GM23338 (cell line): ENCODE data around the gene PSMD6. TPM values are rescaled to one million over a fixed set of nuclear protein-coding genes. Genes with fewer than 3 reads are reported as not detected.

Experiments used
- ATAC-seq: fragments of 200-7000 bp; cut with Tn5 transposase; 3 replicates; pipeline ENCODE4 v1.9.1; 2020
- DNase-seq: peaks from one replicate; pipeline ENCODE4 v3.0.0-alpha.2; 2015; ENCODE audit warnings: low spot score
- H2AFZ ChIP-seq: fragments of 200-600 bp; sonication (generic); 2 replicates; pipeline ENCODE4 v1.8.0; 2016; ENCODE audit warnings: antibody characterized with exemption, mild to moderate bottlenecking, moderate library complexity
- H3F3A ChIP-seq: fragments of 200-600 bp; sonication (generic); replicated peaks from 2 replicates; pipeline ENCODE4 v1.8.0; 2017; ENCODE audit warnings: antibody characterized with exemption, mixed run types, low read depth
- H3K27ac ChIP-seq: fragments of 200-600 bp; sonication (generic); 2 replicates; pipeline ENCODE4 v1.6.1; 2016; ENCODE audit warnings: low read depth
- H3K27me3 ChIP-seq: fragments of 200-600 bp; sonication (generic); 2 replicates; pipeline ENCODE4 v1.8.0; 2016; ENCODE audit warnings: mild to moderate bottlenecking, mixed run types, moderate library complexity; ENCODE audit not compliant: insufficient read depth
- H3K36me3 ChIP-seq: fragments of 200-600 bp; sonication (generic); 2 replicates; pipeline ENCODE4 v1.8.0; 2016; ENCODE audit warnings: mild to moderate bottlenecking; ENCODE audit not compliant: insufficient read depth
- H3K4me1 ChIP-seq: fragments of 200-600 bp; sonication (generic); 2 replicates; pipeline ENCODE4 v1.8.0; 2016; ENCODE audit warnings: mild to moderate bottlenecking, moderate library complexity; ENCODE audit not compliant: insufficient read depth
- H3K4me2 ChIP-seq: fragments of 200-600 bp; sonication (generic); 2 replicates; pipeline ENCODE4 v1.7.1; 2017; ENCODE audit warnings: mixed run types
- H3K4me3 ChIP-seq: fragments of 200-600 bp; sonication (generic); 2 replicates; pipeline ENCODE4 v1.6.1; 2016; ENCODE audit warnings: mixed run types
- H3K79me2 ChIP-seq: fragments of 200-600 bp; sonication (generic); replicated peaks from 2 replicates; pipeline ENCODE4 v1.8.0; 2017; ENCODE audit warnings: mild to moderate bottlenecking; ENCODE audit not compliant: insufficient read depth
- H3K9me2 ChIP-seq: fragments of 200-600 bp; sonication (generic); 2 replicates; pipeline ENCODE4 v1.8.0; 2017; ENCODE audit not compliant: insufficient read depth
- H4K20me1 ChIP-seq: fragments of 200-600 bp; sonication (generic); replicated peaks from 2 replicates; pipeline ENCODE4 v1.8.0; 2017; ENCODE audit warnings: mild to moderate bottlenecking; ENCODE audit not compliant: insufficient read depth
- H3K27ac Mint-ChIP-seq: 2 replicates; pipeline ENCODE4 v1.8.0; 2020; ENCODE audit warnings: inconsistent platforms, mild to moderate bottlenecking, moderate library complexity, mixed read lengths
- H3K27me3 Mint-ChIP-seq: 3 replicates; pipeline ENCODE4 v1.8.0; 2022; ENCODE audit warnings: low read depth, mild to moderate bottlenecking, moderate library complexity, mixed read lengths, inconsistent platforms; ENCODE audit not compliant: insufficient read depth, poor library complexity
- H3K36me3 Mint-ChIP-seq: 3 replicates; pipeline ENCODE4 v1.8.0; 2021; ENCODE audit warnings: low read depth, mild to moderate bottlenecking, inconsistent platforms, moderate library complexity, mixed read lengths
- H3K4me1 Mint-ChIP-seq: 3 replicates; pipeline ENCODE4 v1.8.0; 2020; ENCODE audit warnings: mild to moderate bottlenecking, inconsistent platforms, mixed read lengths
- H3K4me3 Mint-ChIP-seq: 3 replicates; pipeline ENCODE4 v1.8.0; 2021; ENCODE audit warnings: moderate library complexity, mild to moderate bottlenecking, inconsistent platforms, mixed read lengths
- H3K9me3 Mint-ChIP-seq: 3 replicates; pipeline ENCODE4 v1.8.0; 2020; ENCODE audit warnings: moderate library complexity, mild to moderate bottlenecking, inconsistent platforms, mixed read lengths
- CREB1 ChIP-seq: fragments of 250-450 bp; sonication (Bioruptor Pico); IDR thresholded peaks from 2 replicates; pipeline ENCODE4 v1.5.0; 2020; ENCODE audit warnings: low read depth, mild to moderate bottlenecking, moderate library complexity
- EZH2 ChIP-seq: fragments of 200-600 bp; sonication (generic); IDR thresholded peaks from one replicate; pipeline ENCODE4 v1.8.0; 2017; ENCODE audit warnings: antibody characterized with exemption, mild to moderate bottlenecking, low read depth; ENCODE audit not compliant: unreplicated experiment
- NANOG ChIP-seq: IDR thresholded peaks from 2 replicates; pipeline ENCODE4 v1.6.1; 2016; ENCODE audit warnings: antibody characterized with exemption, borderline replicate concordance
- STAT1 ChIP-seq: IDR thresholded peaks from one replicate; pipeline ENCODE4 v1.6.1; 2016; ENCODE audit warnings: antibody characterized with exemption; ENCODE audit not compliant: unreplicated experiment
- polyA plus RNA-seq: library from polyadenylated mRNA; unstranded; fragments of >200 nt; fragmentation: Nextera tagmentation; extraction: Ambion mirVana; gene quantifications from 2 replicates; pipeline ENCODE4 v1.2.1, GENCODE V29; 2016
- total RNA-seq: library from RNA; depleted of rRNA; stranded (reverse); fragments of >200 nt; shearing (Covaris generic); gene quantifications from 2 replicates; pipeline ENCODE4 v1.2.3, GENCODE V29; 2014
- TF ChIP-seq, protein P1 (sequence below): IDR thresholded peaks from one replicate; pipeline ENCODE4 v1.6.1; 2018; ENCODE audit warnings: antibody characterized with exemption; ENCODE audit not compliant: unreplicated experiment
- TF ChIP-seq, protein P2 (sequence below): fragments of 250-450 bp; sonication (Bioruptor Pico); IDR thresholded peaks from 2 replicates; pipeline ENCODE4 v1.5.0; 2020; ENCODE audit warnings: mild to moderate bottlenecking, moderate library complexity
- TF ChIP-seq, protein P3 (sequence below): IDR thresholded peaks from 2 replicates; pipeline ENCODE4 v1.6.1; 2016; ENCODE audit warnings: antibody characterized with exemption

Gene PSMD6
- total and polyA plus RNA-seq, 2 experiments from 2014 or later, result 98.1 to 205 TPM

DNA sequence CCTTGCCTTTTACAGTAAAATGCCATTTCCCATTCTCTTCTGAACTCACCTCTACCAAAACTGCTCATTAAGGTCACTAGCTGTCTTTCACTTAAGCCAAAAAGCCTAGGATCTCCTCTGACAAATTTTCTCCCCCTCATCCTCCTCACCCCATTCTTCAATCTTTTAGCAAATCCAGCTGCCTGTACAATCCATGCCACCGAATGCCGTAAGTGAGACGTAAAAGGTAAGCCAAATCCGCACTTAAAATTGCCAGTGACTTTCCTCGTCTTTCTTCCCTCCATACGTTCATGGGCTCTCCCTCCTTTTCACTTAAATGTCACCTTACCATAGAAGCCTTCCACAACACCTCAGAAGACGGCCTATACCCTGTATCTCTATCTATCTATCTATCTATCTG, 13.8 kb downstream of the PSMD6 start (continued):
- TF ChIP-seq, protein P1, sequence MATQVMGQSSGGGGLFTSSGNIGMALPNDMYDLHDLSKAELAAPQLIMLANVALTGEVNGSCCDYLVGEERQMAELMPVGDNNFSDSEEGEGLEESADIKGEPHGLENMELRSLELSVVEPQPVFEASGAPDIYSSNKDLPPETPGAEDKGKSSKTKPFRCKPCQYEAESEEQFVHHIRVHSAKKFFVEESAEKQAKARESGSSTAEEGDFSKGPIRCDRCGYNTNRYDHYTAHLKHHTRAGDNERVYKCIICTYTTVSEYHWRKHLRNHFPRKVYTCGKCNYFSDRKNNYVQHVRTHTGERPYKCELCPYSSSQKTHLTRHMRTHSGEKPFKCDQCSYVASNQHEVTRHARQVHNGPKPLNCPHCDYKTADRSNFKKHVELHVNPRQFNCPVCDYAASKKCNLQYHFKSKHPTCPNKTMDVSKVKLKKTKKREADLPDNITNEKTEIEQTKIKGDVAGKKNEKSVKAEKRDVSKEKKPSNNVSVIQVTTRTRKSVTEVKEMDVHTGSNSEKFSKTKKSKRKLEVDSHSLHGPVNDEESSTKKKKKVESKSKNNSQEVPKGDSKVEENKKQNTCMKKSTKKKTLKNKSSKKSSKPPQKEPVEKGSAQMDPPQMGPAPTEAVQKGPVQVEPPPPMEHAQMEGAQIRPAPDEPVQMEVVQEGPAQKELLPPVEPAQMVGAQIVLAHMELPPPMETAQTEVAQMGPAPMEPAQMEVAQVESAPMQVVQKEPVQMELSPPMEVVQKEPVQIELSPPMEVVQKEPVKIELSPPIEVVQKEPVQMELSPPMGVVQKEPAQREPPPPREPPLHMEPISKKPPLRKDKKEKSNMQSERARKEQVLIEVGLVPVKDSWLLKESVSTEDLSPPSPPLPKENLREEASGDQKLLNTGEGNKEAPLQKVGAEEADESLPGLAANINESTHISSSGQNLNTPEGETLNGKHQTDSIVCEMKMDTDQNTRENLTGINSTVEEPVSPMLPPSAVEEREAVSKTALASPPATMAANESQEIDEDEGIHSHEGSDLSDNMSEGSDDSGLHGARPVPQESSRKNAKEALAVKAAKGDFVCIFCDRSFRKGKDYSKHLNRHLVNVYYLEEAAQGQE, result no peak
- no peak for TF ChIP-seq EZH2
- TF ChIP-seq, protein P2, sequence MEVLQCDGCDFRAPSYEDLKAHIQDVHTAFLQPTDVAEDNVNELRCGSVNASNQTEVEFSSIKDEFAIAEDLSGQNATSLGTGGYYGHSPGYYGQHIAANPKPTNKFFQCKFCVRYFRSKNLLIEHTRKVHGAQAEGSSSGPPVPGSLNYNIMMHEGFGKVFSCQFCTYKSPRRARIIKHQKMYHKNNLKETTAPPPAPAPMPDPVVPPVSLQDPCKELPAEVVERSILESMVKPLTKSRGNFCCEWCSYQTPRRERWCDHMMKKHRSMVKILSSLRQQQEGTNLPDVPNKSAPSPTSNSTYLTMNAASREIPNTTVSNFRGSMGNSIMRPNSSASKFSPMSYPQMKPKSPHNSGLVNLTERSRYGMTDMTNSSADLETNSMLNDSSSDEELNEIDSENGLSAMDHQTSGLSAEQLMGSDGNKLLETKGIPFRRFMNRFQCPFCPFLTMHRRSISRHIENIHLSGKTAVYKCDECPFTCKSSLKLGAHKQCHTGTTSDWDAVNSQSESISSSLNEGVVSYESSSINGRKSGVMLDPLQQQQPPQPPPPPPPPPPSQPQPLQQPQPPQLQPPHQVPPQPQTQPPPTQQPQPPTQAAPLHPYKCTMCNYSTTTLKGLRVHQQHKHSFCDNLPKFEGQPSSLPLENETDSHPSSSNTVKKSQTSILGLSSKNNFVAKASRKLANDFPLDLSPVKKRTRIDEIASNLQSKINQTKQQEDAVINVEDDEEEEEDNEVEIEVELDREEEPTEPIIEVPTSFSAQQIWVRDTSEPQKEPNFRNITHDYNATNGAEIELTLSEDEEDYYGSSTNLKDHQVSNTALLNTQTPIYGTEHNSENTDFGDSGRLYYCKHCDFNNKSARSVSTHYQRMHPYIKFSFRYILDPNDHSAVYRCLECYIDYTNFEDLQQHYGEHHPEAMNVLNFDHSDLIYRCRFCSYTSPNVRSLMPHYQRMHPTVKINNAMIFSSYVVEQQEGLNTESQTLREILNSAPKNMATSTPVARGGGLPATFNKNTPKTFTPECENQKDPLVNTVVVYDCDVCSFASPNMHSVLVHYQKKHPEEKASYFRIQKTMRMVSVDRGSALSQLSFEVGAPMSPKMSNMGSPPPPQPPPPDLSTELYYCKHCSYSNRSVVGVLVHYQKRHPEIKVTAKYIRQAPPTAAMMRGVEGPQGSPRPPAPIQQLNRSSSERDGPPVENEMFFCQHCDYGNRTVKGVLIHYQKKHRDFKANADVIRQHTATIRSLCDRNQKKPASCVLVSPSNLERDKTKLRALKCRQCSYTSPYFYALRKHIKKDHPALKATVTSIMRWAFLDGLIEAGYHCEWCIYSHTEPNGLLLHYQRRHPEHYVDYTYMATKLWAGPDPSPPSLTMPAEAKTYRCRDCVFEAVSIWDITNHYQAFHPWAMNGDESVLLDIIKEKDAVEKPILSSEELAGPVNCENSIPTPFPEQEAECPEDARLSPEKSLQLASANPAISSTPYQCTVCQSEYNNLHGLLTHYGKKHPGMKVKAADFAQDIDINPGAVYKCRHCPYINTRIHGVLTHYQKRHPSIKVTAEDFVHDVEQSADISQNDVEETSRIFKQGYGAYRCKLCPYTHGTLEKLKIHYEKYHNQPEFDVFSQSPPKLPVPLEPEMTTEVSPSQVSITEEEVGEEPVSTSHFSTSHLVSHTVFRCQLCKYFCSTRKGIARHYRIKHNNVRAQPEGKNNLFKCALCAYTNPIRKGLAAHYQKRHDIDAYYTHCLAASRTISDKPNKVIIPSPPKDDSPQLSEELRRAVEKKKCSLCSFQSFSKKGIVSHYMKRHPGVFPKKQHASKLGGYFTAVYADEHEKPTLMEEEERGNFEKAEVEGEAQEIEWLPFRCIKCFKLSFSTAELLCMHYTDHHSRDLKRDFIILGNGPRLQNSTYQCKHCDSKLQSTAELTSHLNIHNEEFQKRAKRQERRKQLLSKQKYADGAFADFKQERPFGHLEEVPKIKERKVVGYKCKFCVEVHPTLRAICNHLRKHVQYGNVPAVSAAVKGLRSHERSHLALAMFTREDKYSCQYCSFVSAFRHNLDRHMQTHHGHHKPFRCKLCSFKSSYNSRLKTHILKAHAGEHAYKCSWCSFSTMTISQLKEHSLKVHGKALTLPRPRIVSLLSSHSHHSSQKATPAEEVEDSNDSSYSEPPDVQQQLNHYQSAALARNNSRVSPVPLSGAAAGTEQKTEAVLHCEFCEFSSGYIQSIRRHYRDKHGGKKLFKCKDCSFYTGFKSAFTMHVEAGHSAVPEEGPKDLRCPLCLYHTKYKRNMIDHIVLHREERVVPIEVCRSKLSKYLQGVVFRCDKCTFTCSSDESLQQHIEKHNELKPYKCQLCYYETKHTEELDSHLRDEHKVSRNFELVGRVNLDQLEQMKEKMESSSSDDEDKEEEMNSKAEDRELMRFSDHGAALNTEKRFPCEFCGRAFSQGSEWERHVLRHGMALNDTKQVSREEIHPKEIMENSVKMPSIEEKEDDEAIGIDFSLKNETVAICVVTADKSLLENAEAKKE, result no peak

DNA sequence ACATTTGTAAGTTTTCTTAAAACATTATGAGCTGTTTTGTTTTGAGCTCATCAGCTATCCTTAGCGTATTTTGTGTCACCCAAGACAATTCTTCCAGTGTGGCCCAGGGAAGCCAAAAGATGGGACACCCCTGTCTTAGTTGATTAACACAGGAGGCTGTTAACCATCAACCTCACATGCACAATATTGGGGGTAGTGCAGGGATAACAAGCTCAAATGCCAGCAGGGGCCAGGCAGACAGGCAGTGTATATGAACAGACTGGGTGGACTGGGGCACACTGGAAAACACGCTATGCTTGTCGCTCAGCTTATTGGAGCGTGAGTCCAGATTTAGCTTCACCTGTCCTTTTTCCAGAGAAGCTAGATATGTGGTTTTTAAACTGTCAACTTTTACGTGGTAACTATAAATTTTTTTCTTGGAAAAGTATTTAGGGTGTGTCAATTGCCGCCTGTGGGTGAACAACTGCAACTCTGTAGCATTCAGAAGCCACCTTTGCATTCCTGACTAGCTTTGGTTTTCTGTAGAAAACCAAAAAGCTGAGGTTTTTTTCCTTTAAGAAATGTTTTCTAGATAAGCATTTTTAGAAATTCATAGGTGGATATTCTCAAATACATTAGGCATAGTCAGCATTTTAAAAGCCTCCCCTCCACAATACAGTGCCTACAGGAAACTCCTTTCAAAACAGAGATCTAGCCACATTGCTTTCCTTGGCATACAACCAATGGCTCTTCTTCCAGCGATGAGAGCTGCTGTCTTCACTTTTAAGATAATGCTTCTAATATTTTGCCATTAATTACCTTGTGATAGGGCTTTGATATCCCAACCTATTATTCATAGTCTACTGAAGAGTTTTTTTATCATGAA, 14.6 kb downstream of the PSMD6 start:
- H3K4me1 ChIP-seq, result no peaks in the 10 kb centered on the region
- no peak for ATAC-seq
- no peaks in the 10 kb centered on the region for H3K9me2 ChIP-seq
- H3K27ac ChIP-seq, result no peak overlapping the region
- H3K36me3 Mint-ChIP-seq, result peaks cover 46% of the 10 kb centered on the region
- H3K27ac Mint-ChIP-seq, result no peak overlapping the region
- H3K36me3 ChIP-seq, result peaks cover 34% of the 10 kb centered on the region; the same call in 1 of the 2 replicates
- H3K4me2 ChIP-seq, result no peak overlapping the region
- no peaks in the 10 kb centered on the region for H3K79me2 ChIP-seq
- no peak for DNase-seq
- H3K4me1 Mint-ChIP-seq, result no peaks in the 10 kb centered on the region
- no peak overlapping the region for H3K4me3 Mint-ChIP-seq
- no peaks in the 10 kb centered on the region for H3K9me3 Mint-ChIP-seq
- H3K27me3 Mint-ChIP-seq, result no peaks in the 10 kb centered on the region
- H3K27me3 ChIP-seq, result no peaks in the 10 kb centered on the region
- peaks cover 4% of the 10 kb centered on the region; the same call in 1 of the 2 replicates for H4K20me1 ChIP-seq
- H3K4me3 ChIP-seq, result no peak overlapping the region
- H2AFZ ChIP-seq, result no peak overlapping the region
- no peaks in the 10 kb centered on the region; the same call in 1 of the 2 replicates for H3F3A ChIP-seq
- TF ChIP-seq STAT1 (no peak), CREB1 (CRISPR knock-in tag) (no peak), NANOG (no peak)
- TF ChIP-seq, protein P3, sequence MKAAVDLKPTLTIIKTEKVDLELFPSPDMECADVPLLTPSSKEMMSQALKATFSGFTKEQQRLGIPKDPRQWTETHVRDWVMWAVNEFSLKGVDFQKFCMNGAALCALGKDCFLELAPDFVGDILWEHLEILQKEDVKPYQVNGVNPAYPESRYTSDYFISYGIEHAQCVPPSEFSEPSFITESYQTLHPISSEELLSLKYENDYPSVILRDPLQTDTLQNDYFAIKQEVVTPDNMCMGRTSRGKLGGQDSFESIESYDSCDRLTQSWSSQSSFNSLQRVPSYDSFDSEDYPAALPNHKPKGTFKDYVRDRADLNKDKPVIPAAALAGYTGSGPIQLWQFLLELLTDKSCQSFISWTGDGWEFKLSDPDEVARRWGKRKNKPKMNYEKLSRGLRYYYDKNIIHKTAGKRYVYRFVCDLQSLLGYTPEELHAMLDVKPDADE, result no peak
- TF ChIP-seq, protein P1, result no peak
